ENCODE results near the gene MYPOP.

MYPOP gene

DNA sequence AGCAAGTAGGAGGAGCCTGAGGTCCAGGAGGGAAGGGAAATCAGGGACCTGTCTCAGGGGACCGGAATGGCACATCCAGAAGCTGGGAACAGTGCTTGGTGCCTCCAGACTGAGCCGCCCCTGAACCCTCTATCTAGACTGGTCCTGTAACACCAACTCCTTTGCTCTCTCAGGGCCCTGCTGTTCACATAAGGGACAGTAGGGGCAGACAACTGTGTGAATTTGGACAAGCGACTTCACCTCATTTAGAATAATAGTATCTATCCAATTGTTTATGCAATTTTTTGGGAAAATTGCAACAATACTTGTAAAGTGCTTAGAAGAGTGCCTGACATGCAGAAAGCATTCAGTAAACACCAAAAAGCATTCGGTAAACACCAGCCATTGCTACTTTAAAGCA is 53.5 kb downstream of the MYPOP start (continued):
- TF ChIP-seq ZC3H10 (CRISPR knock-in tag; IDR thresholded peaks at IDR 0.05): no peak
- TF ChIP-seq ISL1 (CRISPR knock-in tag; IDR thresholded peaks at IDR 0.05): no peak
- TF ChIP-seq, protein P1, sequence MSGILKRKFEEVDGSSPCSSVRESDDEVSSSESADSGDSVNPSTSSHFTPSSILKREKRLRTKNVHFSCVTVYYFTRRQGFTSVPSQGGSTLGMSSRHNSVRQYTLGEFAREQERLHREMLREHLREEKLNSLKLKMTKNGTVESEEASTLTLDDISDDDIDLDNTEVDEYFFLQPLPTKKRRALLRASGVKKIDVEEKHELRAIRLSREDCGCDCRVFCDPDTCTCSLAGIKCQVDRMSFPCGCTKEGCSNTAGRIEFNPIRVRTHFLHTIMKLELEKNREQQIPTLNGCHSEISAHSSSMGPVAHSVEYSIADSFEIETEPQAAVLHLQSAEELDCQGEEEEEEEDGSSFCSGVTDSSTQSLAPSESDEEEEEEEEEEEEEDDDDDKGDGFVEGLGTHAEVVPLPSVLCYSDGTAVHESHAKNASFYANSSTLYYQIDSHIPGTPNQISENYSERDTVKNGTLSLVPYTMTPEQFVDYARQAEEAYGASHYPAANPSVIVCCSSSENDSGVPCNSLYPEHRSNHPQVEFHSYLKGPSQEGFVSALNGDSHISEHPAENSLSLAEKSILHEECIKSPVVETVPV (CRISPR knock-in tag; IDR thresholded peaks at IDR 0.05): no peak
- TF ChIP-seq GLIS3 (CRISPR knock-in tag; IDR thresholded peaks at IDR 0.05): no peak
- TF ChIP-seq CSDC2 (CRISPR knock-in tag; IDR thresholded peaks at IDR 0.05): no peak
- TF ChIP-seq ZFP30 (CRISPR knock-in tag; IDR thresholded peaks at IDR 0.05): no peak
- no peak for TF ChIP-seq TCF4 (CRISPR knock-in tag; IDR thresholded peaks at IDR 0.05; ENCODE audit: borderline replicate concordance)
- no peak for TF ChIP-seq ZNF8 (CRISPR knock-in tag; IDR thresholded peaks at IDR 0.05)
- no peak for TF ChIP-seq ARNTL (CRISPR knock-in tag; IDR thresholded peaks at IDR 0.05; ENCODE audit: borderline replicate concordance, low read depth)
- no peak for TF ChIP-seq SNAI2 (CRISPR knock-in tag; IDR thresholded peaks at IDR 0.05)
- TF ChIP-seq ZNF565 (CRISPR knock-in tag; conservative IDR thresholded peaks at IDR 0.05; ENCODE audit: low read depth): no peak
- TF ChIP-seq ESRRG (CRISPR knock-in tag; IDR thresholded peaks at IDR 0.05): no peak

DNA sequence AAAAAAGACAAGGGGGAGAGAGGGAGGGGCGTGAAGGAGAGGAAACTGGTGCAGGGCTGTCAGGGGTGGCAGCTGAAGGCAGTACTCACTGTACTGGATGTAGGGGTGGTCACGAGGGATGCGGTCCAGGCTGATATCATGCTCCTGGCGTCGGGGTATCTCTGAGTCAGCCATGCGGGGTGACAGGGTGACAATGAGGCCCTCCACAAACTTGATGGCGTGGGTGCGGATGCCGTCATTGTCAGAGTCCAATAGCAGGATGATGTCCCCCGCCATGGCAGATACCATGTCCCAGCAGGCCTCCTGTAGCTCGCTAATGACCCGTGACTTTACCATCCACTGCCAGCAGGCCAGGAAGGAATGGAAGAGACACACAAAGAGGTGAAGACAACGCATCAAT is 54.8 kb downstream of the MYPOP start:
- ATAC-seq: no peak
- TF ChIP-seq ISL1 (CRISPR knock-in tag; IDR thresholded peaks at IDR 0.05) (no peak), GLIS3 (CRISPR knock-in tag; IDR thresholded peaks at IDR 0.05) (no peak), PPARA (CRISPR knock-in tag; IDR thresholded peaks at IDR 0.05; ENCODE audit: borderline replicate concordance) (no peak), ZNF70 (CRISPR knock-in tag; IDR thresholded peaks at IDR 0.05) (no peak), OSR1 (CRISPR knock-in tag; IDR thresholded peaks at IDR 0.05) (no peak), SNAI2 (CRISPR knock-in tag; IDR thresholded peaks at IDR 0.05) (no peak), POU6F1 (CRISPR knock-in tag; IDR thresholded peaks at IDR 0.05; ENCODE audit: borderline replicate concordance, low read depth) (no peak)
- TF ChIP-seq, protein P2, sequence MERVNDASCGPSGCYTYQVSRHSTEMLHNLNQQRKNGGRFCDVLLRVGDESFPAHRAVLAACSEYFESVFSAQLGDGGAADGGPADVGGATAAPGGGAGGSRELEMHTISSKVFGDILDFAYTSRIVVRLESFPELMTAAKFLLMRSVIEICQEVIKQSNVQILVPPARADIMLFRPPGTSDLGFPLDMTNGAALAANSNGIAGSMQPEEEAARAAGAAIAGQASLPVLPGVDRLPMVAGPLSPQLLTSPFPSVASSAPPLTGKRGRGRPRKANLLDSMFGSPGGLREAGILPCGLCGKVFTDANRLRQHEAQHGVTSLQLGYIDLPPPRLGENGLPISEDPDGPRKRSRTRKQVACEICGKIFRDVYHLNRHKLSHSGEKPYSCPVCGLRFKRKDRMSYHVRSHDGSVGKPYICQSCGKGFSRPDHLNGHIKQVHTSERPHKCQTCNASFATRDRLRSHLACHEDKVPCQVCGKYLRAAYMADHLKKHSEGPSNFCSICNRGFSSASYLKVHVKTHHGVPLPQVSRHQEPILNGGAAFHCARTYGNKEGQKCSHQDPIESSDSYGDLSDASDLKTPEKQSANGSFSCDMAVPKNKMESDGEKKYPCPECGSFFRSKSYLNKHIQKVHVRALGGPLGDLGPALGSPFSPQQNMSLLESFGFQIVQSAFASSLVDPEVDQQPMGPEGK (CRISPR knock-in tag; IDR thresholded peaks at IDR 0.05; ENCODE audit: borderline replicate concordance): no peak

DNA sequence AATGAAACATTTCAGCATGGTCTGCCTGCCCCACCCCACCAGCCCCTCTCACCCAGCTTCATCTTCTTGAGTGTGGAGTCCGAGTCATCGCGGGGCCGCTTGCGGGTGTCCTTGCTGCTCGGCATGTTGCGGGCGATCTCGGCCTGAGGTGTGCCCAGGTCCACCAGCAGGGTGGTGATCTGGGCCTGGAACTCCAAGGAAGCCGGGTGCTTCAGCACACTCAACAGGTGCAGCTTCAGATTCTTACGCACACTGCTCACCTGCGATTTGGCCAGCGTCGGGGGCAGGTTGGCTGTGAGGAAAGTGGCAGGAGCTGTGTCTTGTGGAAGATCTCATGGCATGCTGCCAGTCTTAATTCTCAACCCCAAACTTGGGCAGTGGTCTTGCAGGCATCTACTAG is 60.2 kb downstream of the MYPOP start:
- ATAC-seq: no peak
- TF ChIP-seq SNAI2 (CRISPR knock-in tag; IDR thresholded peaks at IDR 0.05) (no peak), ISL1 (CRISPR knock-in tag; IDR thresholded peaks at IDR 0.05) (no peak), PPARA (CRISPR knock-in tag; IDR thresholded peaks at IDR 0.05; ENCODE audit: borderline replicate concordance) (no peak), CSDC2 (CRISPR knock-in tag; IDR thresholded peaks at IDR 0.05) (no peak), OSR1 (CRISPR knock-in tag; IDR thresholded peaks at IDR 0.05) (no peak)
